ENCODE results near the gene CXCL12.
A peak's percentile ranks its signal among the peaks of the same experiment; 100 is the strongest.

The CXCL12 gene

GRCh38 chr10:44362866-44363711, 21.8 kb downstream of the CXCL12 start:
- DNase-seq (ENCODE audit: low read depth) = no peak

GRCh38 chr10:44361109-44361508, 23.8 kb downstream of the CXCL12 start:
- no peak for DNase-seq (ENCODE audit: low read depth)

GRCh38 chr10:44358080-44358771, 26.7 kb downstream of the CXCL12 start:
- no peak for DNase-seq (ENCODE audit: low read depth)

- no peak for DNase-seq (ENCODE audit: low read depth)
These were observed 27.8 kb downstream of the CXCL12 start for GRCh38 chr10:44357023-44357540.

- no peak for DNase-seq (ENCODE audit: low read depth)
These were observed 28.5 kb downstream of the CXCL12 start for GRCh38 chr10:44356139-44357022.

GRCh38 chr10:44355630-44356029, 29.3 kb downstream of the CXCL12 start:
- DNase-seq (ENCODE audit: low read depth) = no peak

- DNase-seq (ENCODE audit: low read depth) = no peak
These were observed 30.1 kb downstream of the CXCL12 start for GRCh38 chr10:44354771-44355170.

GRCh38 chr10:44353721-44354120, 31.2 kb downstream of the CXCL12 start:
- no peak for DNase-seq (ENCODE audit: low read depth)

- no peak for DNase-seq (ENCODE audit: low read depth)
These were observed 31.8 kb downstream of the CXCL12 start for GRCh38 chr10:44353128-44353390.

GRCh38 chr10:44352316-44353127, 32.4 kb downstream of the CXCL12 start:
- peak; percentile 78 for DNase-seq (ENCODE audit: low read depth)

GRCh38 chr10:44348496-44348895, 36.4 kb downstream of the CXCL12 start:
- no peak for DNase-seq (ENCODE audit: low read depth)

GRCh38 chr10:44347609-44348400, 37.1 kb downstream of the CXCL12 start:
- DNase-seq (ENCODE audit: low read depth) = no peak

GRCh38 chr10:44344727-44345126, 40.2 kb downstream of the CXCL12 start:
- no peak for DNase-seq (ENCODE audit: low read depth)

GRCh38 chr10:44343843-44344242, 41.1 kb downstream of the CXCL12 start:
- DNase-seq (ENCODE audit: low read depth) = no peak

- no peak for DNase-seq (ENCODE audit: low read depth)
These were observed 43.0 kb downstream of the CXCL12 start for GRCh38 chr10:44341886-44342285.

- DNase-seq (ENCODE audit: low read depth) = no peak
These were observed 44.3 kb downstream of the CXCL12 start for GRCh38 chr10:44340557-44340956.

GRCh38 chr10:44339218-44339617, 45.7 kb downstream of the CXCL12 start:
- peak; percentile 36 for DNase-seq (ENCODE audit: low read depth)

GRCh38 chr10:44337081-44337480, 47.8 kb downstream of the CXCL12 start:
- no peak for DNase-seq (ENCODE audit: low read depth)

GRCh38 chr10:44335330-44336021, 49.4 kb downstream of the CXCL12 start:
- DNase-seq (ENCODE audit: low read depth) = no peak

GRCh38 chr10:44334621-44335184, 50.2 kb downstream of the CXCL12 start:
- DNase-seq (ENCODE audit: low read depth) = peak; percentile 87
